Transverse colon (tissue), 4 donors: Measurements from ENCODE around the gene CLBA1.

Experiments
- CTCF ChIP-seq, 5 experiments: fragments of 200-600 bp in 3 of 5; fragments of 450-650 bp in 2 of 5; sonication (generic) in 3 of 5; IDR thresholded peaks; 1 replicate in 2 of 5; 2 replicates in 3 of 5; pipeline ENCODE4 v1.5.1; 2016 to 2017; ENCODE audit warnings: antibody characterized with exemption in 5 of 5, inconsistent platforms in 3 of 5, mild to moderate bottlenecking in 2 of 5, moderate library complexity in 1 of 5
- POLR2A ChIP-seq: fragments of 450-650 bp; IDR thresholded peaks from one replicate; pipeline ENCODE4 v1.6.1; 2016; ENCODE audit warnings: antibody characterized with exemption, mild to moderate bottlenecking, moderate library complexity
- POLR2AphosphoS5 ChIP-seq, 3 donors: sonication (generic); formaldehyde crosslinking; IDR thresholded peaks; one replicate each; pipeline ENCODE4 v1.6.1; 2016; ENCODE audit warnings: antibody characterized with exemption in 3 of 3

GRCh38 chr14:104978746-104979691, 6.6 kb upstream of the CLBA1 start:
- TF ChIP-seq CTCF (IDR thresholded peaks at IDR 0.05) (no peak), POLR2A (no peak), POLR2AphosphoS5 (IDR thresholded peaks at IDR 0.05) (no peak)
